HG03521 (cell line): ENCODE results near the gene METTL1.

Source experiments
- ATAC-seq: cut with Tn5 transposase; IDR thresholded peaks from one replicate; pipeline ENCODE4 v1.9.1; 2021; ENCODE audit warnings: mild to moderate bottlenecking, moderate library complexity; ENCODE audit not compliant: unreplicated experiment

METTL1 gene

DNA sequence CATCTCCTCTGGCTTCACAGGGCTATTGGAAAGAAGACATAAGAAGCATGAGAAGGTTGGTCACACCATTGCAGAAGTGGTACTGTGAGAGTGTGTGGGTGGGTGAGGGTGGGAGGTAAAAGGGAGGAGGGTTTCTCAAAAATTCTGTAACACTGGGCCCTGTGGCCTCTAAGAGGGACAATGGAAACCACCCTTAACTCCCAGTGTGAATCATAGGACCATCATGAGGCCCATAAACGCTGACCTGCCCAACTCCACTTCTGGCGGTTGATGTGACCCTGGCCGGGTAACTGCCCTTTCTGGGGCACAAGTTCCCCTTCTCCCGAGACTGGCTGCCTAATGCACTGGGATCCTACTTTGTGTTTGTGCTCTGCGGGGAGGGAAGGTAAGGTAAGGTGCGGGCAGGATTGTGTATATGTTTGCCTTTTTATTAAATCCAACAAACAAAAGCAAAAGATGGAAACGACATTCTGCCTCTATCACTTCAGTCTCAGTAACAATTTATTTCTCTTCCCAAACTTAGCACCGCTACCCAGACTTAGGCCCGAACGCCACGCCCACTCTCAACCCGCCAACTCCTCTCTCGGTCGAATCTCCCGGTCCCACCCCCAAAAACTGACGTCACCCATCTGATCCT, 551 bp downstream of the METTL1 start:
- peak; percentile 57 for ATAC-seq

DNA sequence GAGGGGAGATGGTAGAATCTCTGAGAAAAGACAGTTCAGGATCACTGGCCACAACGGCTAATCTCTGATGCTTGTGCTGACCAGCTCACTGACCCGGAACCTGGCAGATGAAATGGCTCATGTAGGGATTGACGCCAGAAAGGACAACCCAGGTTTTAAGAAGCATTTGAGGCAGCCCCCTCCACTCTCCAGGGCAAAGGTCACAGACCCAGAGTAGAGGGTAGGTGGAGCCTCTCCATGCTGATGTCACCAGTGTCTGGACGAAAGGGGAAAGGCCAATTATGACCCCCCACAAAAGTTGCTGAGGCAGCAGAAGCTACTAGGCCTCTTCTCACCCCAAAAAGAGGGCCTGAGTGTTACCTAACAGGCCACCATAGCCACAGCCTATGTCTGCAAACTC, 1.2 kb downstream of the METTL1 start:
- ATAC-seq = no peak

DNA sequence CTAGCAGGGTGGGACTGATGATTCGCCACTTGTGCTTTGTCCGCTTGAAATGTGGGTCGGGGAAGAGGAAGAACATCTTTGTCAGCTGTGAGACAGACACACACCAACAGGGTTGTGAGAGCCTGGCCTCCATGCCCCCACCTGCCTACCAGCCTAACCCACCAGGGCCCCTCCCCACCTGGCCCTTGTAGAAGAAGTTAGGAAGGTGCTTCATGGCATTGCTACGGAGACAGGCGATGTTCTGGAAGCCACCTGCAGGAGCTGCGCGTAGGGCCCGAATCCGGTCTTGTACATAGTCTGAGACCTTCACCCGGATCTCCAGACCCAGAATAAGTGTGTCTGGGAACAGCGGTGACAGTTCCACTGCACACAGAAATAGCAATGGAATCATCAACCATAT, 2.3 kb downstream of the METTL1 start:
- no peak for ATAC-seq

DNA sequence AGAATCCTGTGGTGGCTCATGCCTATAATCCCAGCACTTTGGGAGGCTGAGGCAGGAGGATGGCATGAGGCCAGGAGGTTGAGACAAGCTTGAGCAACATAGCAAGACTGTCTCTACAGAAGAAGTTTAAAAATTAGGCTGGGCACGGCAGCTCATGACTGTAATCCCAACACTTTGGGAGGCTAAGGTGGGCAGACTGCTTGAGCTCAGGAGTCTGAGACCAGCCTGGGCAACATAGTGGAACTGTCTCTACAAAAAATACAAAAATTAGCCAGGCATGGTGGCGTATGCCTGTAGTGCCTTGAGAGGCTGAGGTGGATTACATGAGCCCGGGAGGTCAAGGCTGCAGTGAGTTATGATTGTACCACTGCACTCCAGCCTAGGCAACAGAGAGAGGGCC, 4.0 kb downstream of the METTL1 start:
- ATAC-seq = no peak

DNA sequence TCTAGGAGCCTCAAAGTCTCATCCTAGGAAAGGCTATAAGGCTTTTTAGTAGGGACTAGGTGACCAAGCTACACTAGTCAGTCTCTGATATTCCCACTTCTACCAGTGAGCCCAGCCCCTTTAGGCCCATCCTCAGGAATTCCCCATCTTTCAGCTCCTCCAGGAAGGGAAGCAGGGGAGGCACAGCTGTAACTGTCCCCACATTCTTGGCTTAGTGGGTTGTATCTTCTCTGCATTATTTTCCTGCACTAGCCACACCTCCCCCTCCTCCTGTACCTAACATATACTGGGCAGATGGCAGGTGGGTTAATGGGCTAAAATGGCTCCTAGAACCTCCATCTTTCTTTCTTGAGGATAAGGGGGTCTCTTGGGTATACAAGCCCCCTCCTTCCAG, 4.6 kb downstream of the METTL1 start:
- ATAC-seq = no peak

DNA sequence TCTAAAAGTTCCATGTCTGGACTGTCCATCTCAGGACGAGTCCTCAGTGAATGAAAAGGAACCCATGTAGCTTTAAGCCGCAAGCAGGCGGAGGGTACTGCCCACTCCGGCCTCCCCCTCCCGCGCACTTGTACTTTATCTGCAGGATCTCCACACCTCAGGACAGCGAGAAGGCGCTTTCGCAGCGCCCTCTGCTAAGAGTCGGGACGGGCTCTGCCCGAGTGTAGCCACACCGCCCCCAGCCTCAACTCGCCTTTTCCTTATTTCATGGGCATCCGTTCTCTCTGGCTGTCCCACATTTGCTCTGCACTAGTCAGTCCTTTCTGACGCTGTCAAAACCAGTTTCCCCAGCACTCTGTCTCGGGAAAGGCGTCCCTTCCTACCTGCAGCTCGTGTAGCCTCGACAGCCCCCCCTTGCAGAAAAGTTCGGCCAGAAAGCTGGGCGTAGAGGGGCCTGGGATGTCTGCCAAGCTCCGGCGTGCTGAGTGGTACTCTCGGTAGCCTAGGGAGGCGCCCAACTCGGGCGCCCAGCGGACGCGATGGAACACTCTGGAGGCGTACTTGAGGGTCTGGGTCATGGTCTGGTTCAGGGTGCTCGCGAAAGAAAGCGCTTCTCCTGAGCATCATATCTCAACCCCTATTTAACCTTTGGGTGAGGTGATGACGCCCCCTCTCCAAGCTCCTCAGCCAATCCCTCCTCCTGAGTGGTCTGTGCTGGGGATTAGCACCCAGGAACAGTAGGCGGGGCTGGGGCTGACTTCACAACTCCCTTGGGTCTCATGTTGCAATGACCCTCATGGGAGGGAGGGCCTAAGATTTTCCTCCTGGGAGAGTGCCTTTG, 5.2 kb downstream of the METTL1 start, which contains the start of gene CYP27B1:
Gene CYP27B1 (minus strand): TSS at position 615 of the 841 bp plus-strand sequence. CDS start 37 bp downstream, at position 578.
- no peak for ATAC-seq

DNA sequence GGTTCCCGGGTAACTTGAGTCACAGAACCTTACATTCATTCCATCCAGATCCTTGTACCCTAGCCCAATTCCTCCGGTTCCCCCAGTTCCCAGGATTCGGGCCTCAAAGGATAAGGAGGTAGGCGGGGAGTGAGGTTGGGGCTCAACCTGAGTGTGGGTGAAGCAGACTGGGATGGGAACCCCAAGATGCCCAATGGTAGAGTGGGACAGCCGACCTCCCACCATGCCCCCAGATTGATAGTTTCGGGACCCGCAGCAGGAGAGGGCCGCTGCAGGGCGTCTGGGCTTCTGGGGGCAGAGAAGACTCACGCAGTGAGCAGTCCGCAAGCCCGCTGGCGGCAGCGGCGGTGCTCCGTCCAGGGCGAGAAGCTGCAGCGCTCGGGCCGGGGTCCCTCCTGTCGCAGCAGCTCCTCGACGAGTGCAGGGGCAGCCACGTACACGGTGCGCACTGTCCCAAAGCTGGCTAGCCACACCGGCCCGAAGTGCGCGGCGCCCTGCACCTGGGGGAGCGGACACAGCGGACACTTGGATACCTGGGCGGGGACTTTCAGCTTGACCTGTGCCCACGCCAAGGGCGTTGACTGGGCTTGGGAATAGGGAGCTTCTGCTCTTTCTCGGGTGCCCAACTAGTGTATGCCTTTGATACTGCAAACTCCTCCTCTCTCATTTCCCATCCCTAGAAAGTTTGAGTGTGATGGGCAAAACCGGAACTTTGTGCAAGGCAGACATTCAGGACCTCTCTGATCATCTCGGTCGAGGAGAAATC, 6.0 kb downstream of the METTL1 start:
- ATAC-seq = no peak

DNA sequence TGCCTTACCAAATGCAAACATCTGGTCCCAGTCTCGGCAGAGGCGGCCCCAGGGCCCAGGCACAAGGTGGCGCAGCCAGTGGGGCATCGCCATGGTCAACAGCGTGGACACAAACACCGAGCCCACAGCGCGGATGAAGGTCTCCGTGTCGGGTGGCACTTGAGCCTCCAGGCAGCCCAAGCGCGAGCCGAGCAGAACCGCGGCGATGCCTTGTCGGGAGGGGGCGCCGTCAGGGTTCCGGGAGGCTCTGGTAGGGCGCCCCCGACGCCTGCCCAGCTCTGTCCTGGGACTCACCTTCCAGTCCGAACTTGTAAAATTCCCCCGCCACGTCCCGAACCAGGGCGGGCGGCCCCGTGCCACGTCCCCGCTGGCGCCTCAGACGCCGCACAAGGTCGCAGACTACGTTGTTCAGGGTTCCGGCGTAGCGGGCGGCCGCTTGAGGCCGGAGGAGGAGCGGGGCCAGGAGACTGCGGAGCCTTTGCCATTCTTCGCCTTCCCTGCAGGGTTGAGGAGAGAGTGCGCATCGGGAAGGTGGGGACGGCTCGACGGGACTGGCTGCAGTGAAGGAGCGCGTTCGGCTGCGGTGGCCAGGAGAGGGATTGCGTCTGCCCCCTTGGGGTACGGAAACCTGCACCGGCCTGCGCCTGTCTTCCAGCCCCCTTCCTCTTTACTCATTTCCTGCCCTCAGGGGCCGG, 6.8 kb downstream of the METTL1 start:
- peak; percentile 56 for ATAC-seq

DNA sequence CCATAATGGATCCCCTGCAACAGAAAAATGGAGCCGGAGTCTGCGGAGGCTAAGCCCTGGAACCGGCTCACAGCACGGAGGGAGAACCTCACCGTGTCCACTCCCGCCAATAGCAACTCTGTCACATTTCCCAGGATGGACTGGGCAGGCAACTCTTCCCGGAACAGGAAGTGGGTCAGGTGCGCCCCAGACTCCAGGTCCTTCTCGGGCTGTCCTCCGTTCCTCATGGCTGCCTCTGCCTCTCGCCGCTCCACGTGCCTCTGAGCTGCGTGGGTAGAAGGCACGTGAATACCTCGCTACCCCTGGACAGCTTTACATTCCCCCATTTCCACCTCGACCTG, 7.3 kb downstream of the METTL1 start:
- no peak for ATAC-seq

DNA sequence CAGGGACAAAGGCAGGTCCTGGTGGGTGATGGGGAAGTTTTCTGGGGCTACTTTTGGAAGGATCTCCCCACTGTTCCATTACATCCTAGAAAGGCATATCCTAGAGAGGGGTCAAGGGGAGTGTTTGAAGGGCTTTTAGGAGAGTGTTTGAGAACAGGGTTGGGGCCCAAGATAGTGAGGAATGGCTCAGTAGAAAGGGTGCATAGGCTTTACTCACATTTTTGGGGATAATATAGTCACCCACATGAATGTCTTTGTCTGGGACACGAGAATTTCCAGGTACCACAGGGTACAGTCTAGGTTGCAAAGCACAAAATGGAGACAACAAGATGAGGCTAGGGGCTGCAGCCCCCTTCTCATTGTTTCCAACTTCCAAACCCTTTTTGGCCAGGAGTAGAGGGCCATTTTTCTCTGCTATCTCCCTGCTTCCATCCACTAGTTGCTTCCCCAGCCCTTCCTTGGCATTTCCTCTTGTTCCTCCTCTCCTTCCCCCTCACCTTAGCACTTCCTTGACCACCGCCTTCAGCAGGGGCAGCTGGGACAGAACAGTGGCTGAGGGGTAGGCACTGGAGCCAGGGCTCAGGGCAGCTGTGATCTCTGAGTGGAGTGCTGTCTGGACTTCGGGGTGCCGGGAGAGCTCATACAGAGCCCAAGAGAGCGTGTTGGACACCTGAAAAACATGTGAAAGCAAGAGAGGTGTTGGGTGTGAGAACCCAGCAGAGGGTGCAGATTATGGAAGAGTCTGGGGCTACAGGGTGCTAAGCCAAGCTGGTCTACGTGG, 7.8 kb downstream of the METTL1 start:
- no peak for ATAC-seq

DNA sequence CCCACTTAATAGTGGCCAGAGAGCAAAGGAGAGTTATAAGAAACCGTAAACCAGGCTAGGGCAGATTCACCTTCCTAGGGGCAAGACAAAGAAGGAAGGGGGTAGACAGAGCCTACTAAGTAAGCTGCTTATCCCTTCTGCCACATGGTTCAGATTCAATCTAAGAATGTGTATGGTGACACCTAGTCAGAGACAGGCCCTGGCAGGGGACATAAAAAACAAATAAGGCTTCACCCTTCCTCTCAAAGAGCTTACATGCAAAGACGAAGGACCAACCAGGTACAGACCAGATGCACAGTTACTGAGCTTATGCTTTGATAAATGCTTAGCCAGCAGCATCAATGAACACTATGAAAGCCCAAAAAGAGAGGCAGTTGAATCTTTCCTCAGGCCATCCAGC, 9.4 kb downstream of the METTL1 start:
- no peak for ATAC-seq

DNA sequence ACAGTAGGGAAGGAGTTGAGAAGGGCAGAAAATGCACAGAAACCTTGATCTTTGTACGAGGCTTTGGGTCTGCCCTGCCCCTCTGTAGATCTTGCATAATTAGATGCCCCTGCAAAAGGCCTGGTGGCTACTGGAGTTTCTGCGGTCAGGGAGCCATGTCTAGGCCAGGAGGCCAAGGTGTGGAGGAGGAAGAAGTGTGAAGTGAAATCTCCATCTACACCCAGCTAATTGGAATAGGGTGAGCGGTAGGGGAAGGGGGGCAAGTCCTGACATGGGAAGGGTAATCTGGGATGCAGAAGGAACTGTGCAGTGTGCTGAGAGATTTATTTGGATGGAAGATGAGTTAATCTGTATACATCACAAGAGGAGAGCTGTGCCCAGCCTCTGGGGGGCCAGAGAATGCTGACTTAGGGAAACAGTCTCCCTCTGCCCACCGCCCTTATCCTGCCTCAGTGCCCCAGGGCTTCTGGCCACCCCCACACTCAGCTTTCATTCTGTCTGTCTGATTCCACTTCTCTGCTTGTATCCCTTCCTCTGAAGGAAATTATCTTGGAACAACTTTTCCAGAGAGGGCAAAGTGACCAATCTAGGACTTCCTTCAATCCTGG, 10.4 kb downstream of the METTL1 start:
- ATAC-seq = no peak

DNA sequence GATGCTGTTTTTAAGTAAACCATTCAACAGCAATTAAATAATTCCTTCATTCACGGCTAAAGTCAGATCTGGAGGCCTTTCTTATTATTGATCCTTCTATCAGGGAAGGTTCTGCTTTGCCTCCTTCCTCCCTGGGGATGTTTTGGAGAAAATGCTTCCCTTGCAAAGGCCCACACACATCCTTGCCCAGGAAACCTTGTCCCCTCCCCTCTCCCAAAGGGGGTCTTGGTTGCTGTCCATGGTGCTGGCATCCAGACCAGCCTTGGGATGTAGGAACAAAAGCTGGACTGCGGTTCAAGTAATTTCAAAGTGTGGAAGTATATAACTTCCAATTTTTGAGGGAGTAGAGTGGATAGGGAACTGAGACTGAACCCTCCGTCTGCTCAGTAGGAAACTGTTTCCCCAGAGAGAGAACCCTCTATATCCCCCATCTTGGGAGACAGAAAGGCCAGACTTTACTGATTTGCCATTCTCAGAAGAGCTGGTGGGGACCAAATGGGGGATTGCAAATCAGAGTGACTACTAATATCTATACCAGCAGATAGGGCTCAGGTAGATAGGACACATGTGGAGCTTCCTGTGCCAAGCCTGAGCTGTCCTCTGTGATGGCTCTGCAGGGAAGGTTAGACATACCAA, 11.4 kb downstream of the METTL1 start:
- no peak for ATAC-seq

DNA sequence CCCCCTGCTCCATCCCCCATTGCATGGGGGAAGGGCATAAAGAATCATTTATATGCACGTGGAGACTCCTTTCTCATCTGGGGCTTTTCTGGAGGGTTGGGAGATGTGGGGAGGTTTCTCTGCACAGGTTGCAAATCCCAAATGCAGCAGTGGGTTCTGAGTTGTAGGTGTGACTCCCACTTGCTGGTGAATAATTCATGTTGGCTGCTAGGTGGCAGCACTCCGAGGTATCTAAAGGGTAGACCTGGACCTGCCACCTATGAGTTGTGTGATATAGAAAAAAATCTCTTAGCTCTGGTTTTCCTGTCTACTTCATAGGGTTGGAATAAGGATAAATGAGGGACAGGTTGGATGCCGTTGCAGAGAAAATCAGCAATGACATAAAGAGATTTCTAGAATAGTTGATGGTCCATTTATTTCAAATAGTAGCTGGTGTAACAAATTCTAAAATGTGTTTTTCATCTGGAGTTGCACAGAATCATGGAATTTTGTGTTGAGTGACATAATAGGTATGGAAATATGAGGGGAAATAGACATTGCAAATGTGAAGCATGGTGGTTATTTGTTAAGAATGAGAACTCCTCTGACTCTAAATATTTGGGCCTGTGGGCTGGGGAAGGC, 12.4 kb downstream of the METTL1 start:
- ATAC-seq = no peak

DNA sequence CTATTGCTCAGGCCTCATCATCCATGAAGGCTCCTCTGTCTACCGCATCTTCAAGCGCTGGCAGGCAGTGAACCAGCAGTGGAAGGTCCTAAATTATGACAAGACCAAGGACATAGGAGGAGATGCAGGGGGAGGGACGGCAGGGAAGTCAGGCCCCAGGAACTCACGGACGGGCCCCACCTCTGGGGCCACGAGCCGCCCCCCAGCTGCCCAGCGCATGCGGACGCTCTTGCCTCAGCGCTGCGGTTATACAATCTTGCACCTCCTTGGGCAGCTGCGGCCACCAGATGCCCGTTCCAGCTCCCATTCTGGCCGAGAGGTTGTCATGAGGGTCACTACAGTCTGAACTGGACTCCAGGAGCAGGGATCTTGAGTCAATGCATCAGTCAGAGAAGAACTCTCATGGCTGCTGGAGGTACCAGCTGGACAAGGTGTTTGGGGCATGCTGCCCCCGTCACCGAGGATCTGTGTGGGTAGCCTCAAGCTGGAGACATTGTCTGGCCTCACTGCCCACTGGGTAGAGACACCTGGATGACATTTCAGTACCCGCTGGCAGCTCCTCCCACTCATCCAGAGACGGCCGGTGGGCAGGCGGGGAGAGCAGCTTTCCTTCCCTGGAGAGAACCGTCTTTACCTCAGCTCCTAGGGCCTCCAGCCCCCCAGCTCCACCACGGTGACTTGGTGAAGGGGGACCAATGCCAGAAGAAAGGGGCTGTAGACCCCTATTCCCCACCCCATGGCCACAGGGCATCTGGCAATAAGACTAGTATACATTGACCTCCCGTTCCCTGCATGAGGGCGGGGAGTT, 13.1 kb downstream of the METTL1 start:
- no peak for ATAC-seq

DNA sequence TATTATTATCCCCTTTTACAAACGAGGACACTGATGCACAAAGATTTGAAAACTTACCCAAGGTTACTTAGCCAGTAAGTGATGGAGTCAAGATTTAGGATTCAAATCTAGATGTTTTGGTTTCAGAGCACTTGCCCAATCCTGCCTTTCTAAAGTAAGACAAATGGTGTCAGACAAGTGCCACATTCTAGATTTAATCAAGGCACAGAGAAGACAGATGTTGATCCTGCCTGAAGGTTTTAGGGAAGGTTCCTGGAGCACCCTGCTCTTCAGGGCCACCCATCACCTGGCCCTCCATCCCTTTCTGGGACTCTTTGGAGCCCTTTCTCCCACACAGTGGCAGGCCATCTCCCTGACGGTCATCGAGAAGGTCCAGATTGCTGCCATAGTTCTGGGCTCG, 14.1 kb downstream of the METTL1 start:
- ATAC-seq = no peak

DNA sequence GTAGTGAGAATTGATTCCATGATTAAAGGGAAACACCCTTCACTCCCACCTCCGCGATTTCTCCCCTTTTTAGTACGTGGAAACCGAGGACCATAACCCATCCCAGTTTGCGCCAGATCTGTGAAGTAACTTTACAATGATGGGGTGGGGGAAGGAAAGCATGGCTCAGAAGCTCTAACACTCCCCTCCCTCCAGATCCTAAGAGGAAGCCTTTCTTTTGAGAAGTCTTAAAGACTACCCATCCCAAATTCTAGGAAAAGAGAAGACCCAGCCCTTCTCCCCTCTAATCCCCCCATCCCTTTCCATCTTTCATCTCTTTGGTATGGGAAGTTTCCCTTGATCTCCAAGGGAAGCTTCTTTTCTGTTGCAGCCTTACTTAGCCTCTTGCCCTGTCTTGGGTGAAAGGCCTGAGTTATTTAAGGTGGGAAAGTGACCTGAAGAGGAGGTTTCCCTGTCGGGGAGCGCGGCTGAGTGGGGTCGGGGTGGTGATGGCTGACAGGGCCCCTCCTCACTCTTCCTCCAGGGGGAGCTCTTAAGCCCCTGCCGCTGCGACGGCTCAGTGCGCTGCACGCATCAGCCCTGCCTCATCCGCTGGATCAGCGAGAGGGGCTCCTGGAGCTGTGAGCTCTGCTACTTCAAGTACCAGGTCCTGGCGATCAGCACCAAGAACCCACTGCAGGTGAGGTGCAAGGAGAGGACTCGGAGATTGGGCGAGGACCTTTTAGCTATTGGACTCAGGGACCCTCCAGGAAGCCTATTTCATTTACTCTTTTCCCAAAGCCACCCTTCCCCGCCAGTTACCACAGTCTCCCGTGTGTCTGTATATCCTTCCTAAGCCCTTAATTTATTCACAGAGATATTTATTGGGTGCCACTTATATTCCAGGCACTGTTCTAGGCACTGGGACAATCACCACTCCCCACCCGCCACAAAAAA, 15.2 kb downstream of the METTL1 start:
- ATAC-seq = no peak
